ENCODE measurements around the gene DNAJC1. TPM values are rescaled to one million over a fixed set of nuclear protein-coding genes. Genes with fewer than 3 reads are reported as not detected.

The DNAJC1 gene
- total and polyA plus RNA-seq, 2 of the 8 experiments (the other 6 are each of a cell fraction or from before 2014, with no cell fraction given): 6.8 to 14.8 TPM

DNA sequence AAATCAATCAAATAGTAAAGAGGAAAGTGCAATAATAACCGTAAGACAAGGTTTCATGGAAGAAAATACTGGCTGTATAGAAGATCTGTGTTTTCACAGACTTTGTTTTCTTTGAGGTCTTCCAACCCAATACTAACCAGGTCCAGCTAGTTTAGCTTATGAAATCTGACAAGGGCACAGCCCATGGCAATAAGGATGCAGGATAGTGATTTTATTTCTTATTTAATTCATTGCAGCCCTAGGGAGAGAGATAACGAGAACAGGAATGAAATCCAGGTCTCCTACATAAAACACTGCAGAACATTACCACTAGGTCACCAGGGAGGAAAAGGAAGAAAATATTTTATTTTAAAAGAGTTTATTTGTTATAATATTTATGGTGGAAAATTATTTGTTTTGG, 145.1 kb downstream of the DNAJC1 start:
- no peaks in the 10 kb centered on the region for H3K36me3 ChIP-seq (ENCODE audit: control insufficient read depth in 2 of 4, insufficient read depth in 4 of 4, low read length in 3 of 4)
- no peak overlapping the region for H4K8ac ChIP-seq (ENCODE audit: extremely low read depth, insufficient read depth, low read length)
- POLR2A ChIA-PET (ENCODE audit: partially characterized antibody): no interaction called here
- H4K91ac ChIP-seq (replicated peaks; ENCODE audit: insufficient read length, low read length): no peak overlapping the region
- no peak overlapping the region for H2BK5ac ChIP-seq (ENCODE audit: low read depth, low read length)
- H3K9me3 ChIP-seq (ENCODE audit: insufficient read depth in 2 of 2, low read depth in 1 of 2, low read length in 1 of 2): no peaks in the 10 kb centered on the region
- DNase-seq (ENCODE audit: low read depth in 1 of 2, low spot score in 2 of 2): no peak
- TF ChIP-seq HDAC2 (IDR thresholded peaks at IDR 0.05; ENCODE audit: borderline replicate concordance in 1 of 2, low read depth in 2 of 2, low read length in 2 of 2) (no peak), CTBP2 (IDR thresholded peaks at IDR 0.05; ENCODE audit: borderline replicate concordance, insufficient read depth, insufficient read length, low read length) (no peak)
- FAIRE-seq: no peak
- no peak overlapping the region for H2AFZ ChIP-seq (ENCODE audit: low read length)
- H3K9ac ChIP-seq (replicated peaks in 1 of 4; ENCODE audit: extremely low read depth in 1 of 4, low read depth in 3 of 4, low read length in 3 of 4): no peak overlapping the region
- no peak overlapping the region for H2BK20ac ChIP-seq (ENCODE audit: low read length)
- H3K4me1 ChIP-seq (replicated peaks in 1 of 4; ENCODE audit: control insufficient read depth in 3 of 4, insufficient read depth in 4 of 4, low read length in 3 of 4): no peaks in the 10 kb centered on the region
- no peak overlapping the region for H4K5ac ChIP-seq (ENCODE audit: insufficient read length, low read depth, low read length)
- H2AK5ac ChIP-seq (ENCODE audit: low read depth, low read length): no peak overlapping the region
- no peak overlapping the region for H3K56ac ChIP-seq (replicated peaks; ENCODE audit: insufficient read length, low read depth, low read length)
- no peaks in the 10 kb centered on the region for H3K79me1 ChIP-seq (ENCODE audit: low read depth, low read length)
- H3K27me3 ChIP-seq (replicated peaks in 1 of 4; ENCODE audit: control insufficient read depth in 3 of 4, extremely low read depth in 1 of 4, insufficient read depth in 3 of 4, low read length in 3 of 4): no peaks in the 10 kb centered on the region
- H3K4me3 ChIP-seq (ENCODE audit: extremely low read depth in 1 of 4, insufficient read depth in 2 of 4, low read depth in 3 of 4, low read length in 4 of 4): no peak overlapping the region
- no peak overlapping the region for H3K23ac ChIP-seq (ENCODE audit: insufficient read length)
- H3K27ac ChIP-seq (ENCODE audit: low read depth, low read length): no peak overlapping the region
- CTCF ChIA-PET (ENCODE audit: partially characterized antibody): no interaction called here
- H2BK120ac ChIP-seq (replicated peaks; ENCODE audit: low read depth, low read length): no peak overlapping the region
- no peak overlapping the region for H3K18ac ChIP-seq (ENCODE audit: extremely low read depth, low read length)
- no peak overlapping the region for H3K4ac ChIP-seq (replicated peaks; ENCODE audit: insufficient read length, low read depth, low read length)
- H3K79me2 ChIP-seq (ENCODE audit: control insufficient read depth in 1 of 2, insufficient read depth in 2 of 2, low read length in 2 of 2): no peaks in the 10 kb centered on the region
- H3K14ac ChIP-seq (ENCODE audit: insufficient read length): no peak overlapping the region
- no peaks in the 10 kb centered on the region for H4K20me1 ChIP-seq (replicated peaks in 1 of 2; ENCODE audit: control insufficient read depth in 1 of 2, insufficient read depth in 2 of 2, low read length in 2 of 2)
- H2BK12ac ChIP-seq (ENCODE audit: low read depth, low read length): no peak overlapping the region
- no peak overlapping the region for H2BK15ac ChIP-seq (ENCODE audit: low read length)
- WGBS, 2 experiments (ENCODE audit: extremely low coverage in 1 of 2, insufficient coverage in 1 of 2, insufficient read length in 1 of 2, insufficient replicate concordance in 2 of 2, low coverage in 1 of 2, low lambda C conversion rate in 2 of 2, missing lambda C conversion rate in 1 of 2): 46% methylated on average over 2 of the region's 2 CpGs; no CpG with 5 or more reads in 1 of the 2 experiments
- no peak overlapping the region for H3K4me2 ChIP-seq (ENCODE audit: insufficient read depth in 1 of 2, low read depth in 2 of 2, low read length in 2 of 2)
- no peaks in the 10 kb centered on the region for H3K23me2 ChIP-seq (ENCODE audit: low read depth, low read length)
